ENCODE results near the gene TP53BP1. TPM values are rescaled to one million over a fixed set of nuclear protein-coding genes. Genes with fewer than 3 reads are reported as not detected.

TP53BP1 gene
- polyA plus RNA-seq, 1 experiment, result 85.6 TPM

DNA sequence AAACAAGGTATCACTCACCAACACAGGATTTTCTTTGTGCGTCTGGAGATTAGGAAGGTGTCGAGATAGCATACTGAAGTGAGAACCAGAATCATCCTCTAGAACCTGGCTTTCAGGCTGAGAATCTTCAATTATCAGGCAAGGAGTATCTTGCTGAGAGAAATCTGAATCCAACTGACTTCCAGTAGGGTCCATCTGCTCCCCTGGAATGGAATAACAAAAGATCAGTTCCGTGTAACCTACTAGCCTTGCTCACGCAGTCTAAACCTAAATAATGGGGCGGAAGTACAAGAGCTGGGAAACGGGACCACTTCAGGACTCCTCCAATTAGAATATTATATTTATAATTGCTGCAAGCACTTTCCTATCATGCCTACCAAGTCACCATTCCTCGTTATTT, 690 bp downstream of the TP53BP1 start:
- peak overlapping the region; percentile 95 for H3K4me3 ChIP-seq (ENCODE audit: low read depth, low read length)
- no peaks in the 10 kb centered on the region for H3K27me3 ChIP-seq (ENCODE audit: control insufficient read depth, insufficient read depth, low read length)
- DNase-seq (ENCODE audit: low read depth, low spot score), result no peak
- CTCF ChIA-PET, result no interaction called here
- TF ChIP-seq, protein P1, sequence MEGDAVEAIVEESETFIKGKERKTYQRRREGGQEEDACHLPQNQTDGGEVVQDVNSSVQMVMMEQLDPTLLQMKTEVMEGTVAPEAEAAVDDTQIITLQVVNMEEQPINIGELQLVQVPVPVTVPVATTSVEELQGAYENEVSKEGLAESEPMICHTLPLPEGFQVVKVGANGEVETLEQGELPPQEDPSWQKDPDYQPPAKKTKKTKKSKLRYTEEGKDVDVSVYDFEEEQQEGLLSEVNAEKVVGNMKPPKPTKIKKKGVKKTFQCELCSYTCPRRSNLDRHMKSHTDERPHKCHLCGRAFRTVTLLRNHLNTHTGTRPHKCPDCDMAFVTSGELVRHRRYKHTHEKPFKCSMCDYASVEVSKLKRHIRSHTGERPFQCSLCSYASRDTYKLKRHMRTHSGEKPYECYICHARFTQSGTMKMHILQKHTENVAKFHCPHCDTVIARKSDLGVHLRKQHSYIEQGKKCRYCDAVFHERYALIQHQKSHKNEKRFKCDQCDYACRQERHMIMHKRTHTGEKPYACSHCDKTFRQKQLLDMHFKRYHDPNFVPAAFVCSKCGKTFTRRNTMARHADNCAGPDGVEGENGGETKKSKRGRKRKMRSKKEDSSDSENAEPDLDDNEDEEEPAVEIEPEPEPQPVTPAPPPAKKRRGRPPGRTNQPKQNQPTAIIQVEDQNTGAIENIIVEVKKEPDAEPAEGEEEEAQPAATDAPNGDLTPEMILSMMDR (IDR thresholded peaks at IDR 0.05; ENCODE audit: low read depth, low read length), result no peak
- no peaks in the 10 kb centered on the region for H3K9me3 ChIP-seq (ENCODE audit: control insufficient read depth, insufficient read depth, low read length)
- POLR2A ChIA-PET, result interaction anchor here (2.6 kb wide), 1 partner anchor 18 kb away, joined by 17 read pairs; no protein-coding TSS in a partner anchor
- H3K27ac ChIP-seq (ENCODE audit: low read depth, low read length), result no peak overlapping the region

DNA sequence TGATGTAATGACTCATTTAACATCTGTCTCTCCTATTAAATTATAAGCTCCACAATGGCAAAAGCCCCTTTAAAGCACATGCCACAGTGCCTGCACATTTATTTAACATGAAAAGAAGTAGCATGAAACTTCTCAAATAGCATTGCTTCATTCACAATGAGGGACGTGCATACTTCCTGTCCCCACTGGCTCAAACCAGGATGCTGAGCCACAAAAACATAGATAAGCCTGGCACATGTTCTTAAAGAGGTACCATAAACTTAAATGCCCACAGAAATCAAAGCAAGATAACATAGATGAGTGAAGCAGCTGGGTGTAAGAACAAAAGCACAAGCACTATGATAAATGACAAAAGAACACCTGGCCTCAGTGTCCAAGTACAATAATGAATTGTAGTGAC, 3.8 kb downstream of the TP53BP1 start:
- H3K4me3 ChIP-seq (ENCODE audit: low read depth, low read length), result no peak overlapping the region
- no peaks in the 10 kb centered on the region for H3K9me3 ChIP-seq (ENCODE audit: control insufficient read depth, insufficient read depth, low read length)
- TF ChIP-seq, protein P1 (IDR thresholded peaks at IDR 0.05; ENCODE audit: low read depth, low read length), result no peak
- no peak overlapping the region for H3K27ac ChIP-seq (ENCODE audit: low read depth, low read length)
- no peak for DNase-seq (ENCODE audit: low read depth, low spot score)
- ChIA-PET POLR2A (interaction anchor here (1.4 kb wide), 1 partner anchor 21 kb away, joined by 7 read pairs; no protein-coding TSS in a partner anchor), CTCF (interaction anchor here (0.8 kb wide), 1 partner anchor 25 kb away, joined by 4 read pairs; no protein-coding TSS in a partner anchor)
- no peaks in the 10 kb centered on the region for H3K27me3 ChIP-seq (ENCODE audit: control insufficient read depth, insufficient read depth, low read length)

DNA sequence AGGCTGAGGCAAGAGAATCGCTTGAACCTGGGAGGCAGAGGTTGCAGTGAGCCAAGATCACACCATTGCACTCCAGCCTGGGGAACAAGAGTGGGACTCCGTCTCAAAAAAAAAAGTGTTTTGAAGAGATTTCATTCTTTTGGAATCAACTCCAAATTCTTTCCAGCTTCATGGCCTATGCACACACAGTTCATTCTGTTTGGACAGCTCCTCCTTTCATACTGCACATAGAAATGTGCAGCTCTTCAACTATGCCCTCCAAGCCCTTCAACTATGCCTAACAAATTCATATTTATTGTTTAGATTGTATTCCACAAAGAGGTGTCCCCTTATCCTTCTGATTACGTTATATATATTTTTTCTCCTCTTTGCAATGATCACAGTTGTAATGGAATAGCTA, 4.2 kb downstream of the TP53BP1 start:
- ChIA-PET CTCF (interaction anchor here (0.8 kb wide), 1 partner anchor 25 kb away, joined by 4 read pairs; no protein-coding TSS in a partner anchor), POLR2A (interaction anchor here (1.4 kb wide), 1 partner anchor 22 kb away, joined by 7 read pairs; no protein-coding TSS in a partner anchor)
- Histone ChIP-seq H3K4me3 (ENCODE audit: low read depth, low read length) (no peak overlapping the region), H3K27ac (ENCODE audit: low read depth, low read length) (no peak overlapping the region), H3K9me3 (ENCODE audit: control insufficient read depth, insufficient read depth, low read length) (no peaks in the 10 kb centered on the region), H3K27me3 (ENCODE audit: control insufficient read depth, insufficient read depth, low read length) (no peaks in the 10 kb centered on the region)
- no peak for DNase-seq (ENCODE audit: low read depth, low spot score)
- TF ChIP-seq, protein P1 (IDR thresholded peaks at IDR 0.05; ENCODE audit: low read depth, low read length), result no peak

DNA sequence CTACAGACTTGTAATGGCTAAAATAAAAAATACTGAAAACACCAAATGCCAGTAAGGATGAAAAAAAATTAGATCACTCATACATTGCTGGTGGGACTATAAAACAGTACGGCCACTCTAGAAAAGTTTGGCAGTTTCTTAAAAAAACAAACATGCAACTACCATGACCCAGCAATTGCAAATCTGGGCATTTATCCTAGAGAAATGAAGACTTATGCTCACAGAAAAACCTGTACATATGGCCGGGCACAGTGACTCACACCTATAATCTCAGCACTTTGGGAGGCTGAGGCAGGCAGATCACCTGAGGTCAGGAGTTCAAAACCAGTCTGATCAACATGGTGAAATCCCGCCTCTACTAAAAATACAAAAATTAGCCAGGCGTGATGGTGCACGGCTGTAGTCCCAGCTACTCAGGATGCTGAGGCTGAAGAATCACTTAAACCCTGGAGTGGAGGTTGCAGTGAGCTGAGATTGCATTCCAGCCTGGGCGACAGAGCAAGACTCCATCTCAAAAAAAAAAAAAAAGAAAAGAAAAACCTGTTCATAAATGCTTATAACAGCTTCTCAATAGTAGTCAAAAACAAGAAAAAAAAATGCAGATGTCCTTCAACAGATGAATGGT, 5.6 kb downstream of the TP53BP1 start:
- Histone ChIP-seq H3K27ac (ENCODE audit: low read depth, low read length) (no peak overlapping the region), H3K4me3 (ENCODE audit: low read depth, low read length) (no peak overlapping the region), H3K27me3 (ENCODE audit: control insufficient read depth, insufficient read depth, low read length) (no peaks in the 10 kb centered on the region), H3K9me3 (ENCODE audit: control insufficient read depth, insufficient read depth, low read length) (no peaks in the 10 kb centered on the region)
- TF ChIP-seq, protein P1 (IDR thresholded peaks at IDR 0.05; ENCODE audit: low read depth, low read length), result no peak
- CTCF ChIA-PET, result no interaction called here
- POLR2A ChIA-PET, result no interaction called here
- no peak for DNase-seq (ENCODE audit: low read depth, low spot score)

DNA sequence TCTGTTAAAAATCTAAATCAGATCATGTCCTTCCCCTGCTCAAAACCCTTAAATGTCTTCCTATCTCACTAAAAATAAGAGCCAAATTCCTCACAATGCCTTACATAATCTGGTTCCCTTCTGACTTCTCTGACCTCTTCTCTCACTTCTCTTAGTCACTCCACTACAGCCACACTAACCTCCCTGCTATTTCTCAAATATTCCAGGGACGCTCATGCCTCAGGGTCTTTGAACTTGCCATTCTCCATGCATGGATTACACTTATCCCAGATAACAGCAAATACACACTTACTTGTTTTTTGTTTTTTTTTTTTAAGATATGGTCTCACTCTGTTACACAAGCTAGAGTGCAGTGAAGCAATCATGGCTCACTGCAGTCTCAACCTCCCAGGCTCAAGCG, 8.5 kb downstream of the TP53BP1 start:
- H3K27me3 ChIP-seq (ENCODE audit: control insufficient read depth, insufficient read depth, low read length), result no peaks in the 10 kb centered on the region
- TF ChIP-seq, protein P1 (IDR thresholded peaks at IDR 0.05; ENCODE audit: low read depth, low read length), result no peak
- CTCF ChIA-PET, result interaction anchor here (1.2 kb wide), 1 partner anchor 26 kb away, joined by 4 read pairs; no protein-coding TSS in a partner anchor
- POLR2A ChIA-PET, result no interaction called here
- no peak overlapping the region for H3K4me3 ChIP-seq (ENCODE audit: low read depth, low read length)
- H3K9me3 ChIP-seq (ENCODE audit: control insufficient read depth, insufficient read depth, low read length), result no peaks in the 10 kb centered on the region
- H3K27ac ChIP-seq (ENCODE audit: low read depth, low read length), result no peak overlapping the region
- no peak for DNase-seq (ENCODE audit: low read depth, low spot score)

Measured in AG04450 (cell line).